H1 (cell line): ENCODE data around the gene OR2T11. TPM values are rescaled to one million over a fixed set of nuclear protein-coding genes. Genes with fewer than 3 reads are reported as not detected.

Experiments used
- EP300 ChIP-seq, 2 experiments: IDR thresholded peaks; 1 replicate in 1 of 2; 2 replicates in 1 of 2; pipeline ENCODE4 v1.6.1; 2011 to 2012; ENCODE audit warnings: low read depth in 2 of 2, low read length in 2 of 2, mild to moderate bottlenecking in 2 of 2, borderline replicate concordance in 1 of 2, inconsistent platforms in 1 of 2, moderate library complexity in 1 of 2
- SP1 ChIP-seq: IDR thresholded peaks from 2 replicates; pipeline ENCODE4 v1.6.1; 2011; ENCODE audit warnings: low read depth, low read length
- SP2 ChIP-seq: IDR thresholded peaks from 2 replicates; pipeline ENCODE4 v1.6.1; 2012; ENCODE audit warnings: mild to moderate bottlenecking, low read length, inconsistent platforms
- SP4 ChIP-seq: IDR thresholded peaks from 2 replicates; pipeline ENCODE4 v1.6.1; 2012; ENCODE audit warnings: low read length, inconsistent platforms
- YY1 ChIP-seq: IDR thresholded peaks from 2 replicates; pipeline ENCODE4 v1.6.1; 2011; ENCODE audit warnings: low read depth, mild to moderate bottlenecking, low read length
- polyA plus RNA-seq, 7 experiments: library from polyadenylated mRNA; depleted of rRNA in 3 of 7; stranded (reverse) in 5 of 7; unstranded in 2 of 7; fragments of >200 nt in 5 of 7; fragments of 200-250 nt in 2 of 7; gene quantifications; 1 replicate in 5 of 7; 2 replicates in 1 of 7; 4 replicates in 1 of 7; pipeline versions ENCODE4 v1.2.1 to v1.2.3, GENCODE V29; 2011 to 2013; ENCODE audit warnings: missing spikeins in 2 of 7, mixed read lengths in 2 of 7
- total RNA-seq: library from RNA; stranded (reverse); fragmentation: NEBNext Ultra II Directional; extraction: Animal tissue kit (Norgen Biotek cat#: 25700); gene quantifications from 2 replicates; pipeline ENCODE4 v1.2.1, GENCODE V29; 2021

The OR2T11 gene
- total and polyA plus RNA-seq, 2 of the 8 experiments (the other 6 are each of a cell fraction or from before 2014, with no cell fraction given): not detected

DNA sequence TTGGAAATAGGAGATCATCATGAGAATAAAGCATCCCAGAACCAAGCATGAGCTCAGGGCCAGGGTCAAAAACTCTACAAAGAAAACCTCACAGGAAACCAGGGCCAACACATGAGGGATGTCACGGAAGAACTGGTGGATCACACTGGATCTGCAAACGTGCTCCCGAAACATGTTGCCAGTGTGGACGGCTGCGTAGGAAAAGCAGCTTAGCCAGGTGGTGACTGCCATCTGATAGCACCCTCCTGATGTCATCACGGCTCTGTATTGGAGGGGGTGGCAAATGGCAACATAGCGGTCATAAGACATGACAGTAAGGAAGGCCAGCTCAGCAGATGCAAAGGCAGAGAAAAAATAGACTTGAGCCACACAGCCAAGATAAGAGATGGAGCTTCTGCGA is 46.8 kb upstream of the OR2T11 start (continued):
- no peak for TF ChIP-seq SP1
- TF ChIP-seq SP2: no peak
- no peak for TF ChIP-seq SP4
- no peak for TF ChIP-seq EP300 (IDR thresholded peaks at IDR 0.05; ENCODE audit: borderline replicate concordance in 1 of 2, low read depth in 2 of 2, low read length in 2 of 2)
- TF ChIP-seq YY1: no peak
- TF ChIP-seq, all 59 proteins: peak for 0
